ENCODE data around the gene FMNL2. TPM values are rescaled to one million over a fixed set of nuclear protein-coding genes. Genes with fewer than 3 reads are reported as not detected.

FMNL2 gene
- polyA plus RNA-seq, 3 donors, result 0.28 to 3.2 (median 0.71) TPM

GRCh38 chr2:152379089-152379488 is 44.1 kb downstream of the FMNL2 start:
- DNase-seq, result no peak
- TF ChIP-seq CTCF (IDR thresholded peaks at IDR 0.05), result no peak
- intact Hi-C loops (cut with micrococcal nuclease), result no loop called here
- H3K4me3 Mint-ChIP-seq, result no peak overlapping the region
- no peaks in the 10 kb centered on the region for H3K9me3 Mint-ChIP-seq
- no peak overlapping the region for H2AFZ ChIP-seq (ENCODE audit: insufficient read depth, low read depth, low read length, poor library complexity, severe bottlenecking)
- no peaks in the 10 kb centered on the region for H3K4me1 Mint-ChIP-seq
- H3K4me1 ChIP-seq (ENCODE audit: control insufficient read depth in 1 of 2, insufficient read depth in 2 of 2, low read length in 2 of 2), result no peaks in the 10 kb centered on the region
- no peaks in the 10 kb centered on the region for H3K27me3 Mint-ChIP-seq (ENCODE audit: low read depth in 3 of 3)
- H3K27ac ChIP-seq (ENCODE audit: low read depth in 1 of 2, low read length in 2 of 2), result no peak overlapping the region
- 100% methylated on average over 2 of the region's 4 CpGs for WGBS (ENCODE audit: insufficient coverage)
- H3K9ac ChIP-seq (ENCODE audit: insufficient read depth, low read length, poor library complexity, severe bottlenecking), result no peak overlapping the region
- H3K79me2 ChIP-seq (ENCODE audit: insufficient read depth, low read length), result no peaks in the 10 kb centered on the region
- H3K9me3 ChIP-seq (replicated peaks in 1 of 2; ENCODE audit: control insufficient read depth in 1 of 2, insufficient read depth in 1 of 2, low read length in 2 of 2), result no peaks in the 10 kb centered on the region
- H4K20me1 ChIP-seq (ENCODE audit: insufficient read depth, low read length), result no peaks in the 10 kb centered on the region
- no peaks in the 10 kb centered on the region for H3K36me3 Mint-ChIP-seq
- no peak overlapping the region for H3K27ac Mint-ChIP-seq
- H3K27me3 ChIP-seq (ENCODE audit: control insufficient read depth in 2 of 2, insufficient read depth in 2 of 2, low read length in 2 of 2), result no peaks in the 10 kb centered on the region
- H3K4me2 ChIP-seq (replicated peaks; ENCODE audit: extremely low read depth, low read length, poor library complexity, severe bottlenecking), result no peak overlapping the region
- no peak overlapping the region for H3K4me3 ChIP-seq (replicated peaks in 1 of 3; ENCODE audit: low read depth in 2 of 3, low read length in 3 of 3)
- no peaks in the 10 kb centered on the region for H3K36me3 ChIP-seq (replicated peaks in 1 of 2; ENCODE audit: control insufficient read depth in 1 of 2, insufficient read depth in 2 of 2, low read length in 2 of 2)

- Histone ChIP-seq H3K9me3 (replicated peaks in 1 of 2; ENCODE audit: control insufficient read depth in 1 of 2, insufficient read depth in 1 of 2, low read length in 2 of 2) (no peaks in the 10 kb centered on the region), H3K4me2 (replicated peaks; ENCODE audit: extremely low read depth, low read length, poor library complexity, severe bottlenecking) (no peak overlapping the region), H3K4me3 (replicated peaks in 1 of 3; ENCODE audit: low read depth in 2 of 3, low read length in 3 of 3) (no peak overlapping the region), H3K4me1 (ENCODE audit: control insufficient read depth in 1 of 2, insufficient read depth in 2 of 2, low read length in 2 of 2) (no peaks in the 10 kb centered on the region), H3K79me2 (ENCODE audit: insufficient read depth, low read length) (no peaks in the 10 kb centered on the region), H3K36me3 (replicated peaks in 1 of 2; ENCODE audit: control insufficient read depth in 1 of 2, insufficient read depth in 2 of 2, low read length in 2 of 2) (no peaks in the 10 kb centered on the region), H3K9ac (ENCODE audit: insufficient read depth, low read length, poor library complexity, severe bottlenecking) (no peak overlapping the region), H3K27me3 (ENCODE audit: control insufficient read depth in 2 of 2, insufficient read depth in 2 of 2, low read length in 2 of 2) (no peaks in the 10 kb centered on the region), H3K27ac (ENCODE audit: low read depth in 1 of 2, low read length in 2 of 2) (no peak overlapping the region), H4K20me1 (ENCODE audit: insufficient read depth, low read length) (no peaks in the 10 kb centered on the region), H2AFZ (ENCODE audit: insufficient read depth, low read depth, low read length, poor library complexity, severe bottlenecking) (no peak overlapping the region)
- peaks cover 0 to 2% (median 0%) of the 10 kb centered on the region in 3 donors for H3K27me3 Mint-ChIP-seq (ENCODE audit: low read depth in 3 of 3)
- no peak overlapping the region for H3K27ac Mint-ChIP-seq
- TF ChIP-seq CTCF (IDR thresholded peaks at IDR 0.05), result no peak
- WGBS (ENCODE audit: insufficient coverage), result 100% methylated on average over 1 of the region's 5 CpGs
- no peaks in the 10 kb centered on the region for H3K36me3 Mint-ChIP-seq
- no peaks in the 10 kb centered on the region for H3K4me1 Mint-ChIP-seq
- H3K4me3 Mint-ChIP-seq, result no peak overlapping the region
- no peaks in the 10 kb centered on the region for H3K9me3 Mint-ChIP-seq
- intact Hi-C loops (cut with micrococcal nuclease), result no loop called here
- no peak for DNase-seq
These were observed 45.5 kb downstream of the FMNL2 start for GRCh38 chr2:152380261-152381055.
